Suprapubic skin (tissue), 4 donors: ENCODE data around the gene MUC5AC.

Experiments
- EP300 ChIP-seq: sonication (generic); formaldehyde crosslinking; IDR thresholded peaks from one replicate; pipeline ENCODE4 v1.6.1; 2017; ENCODE audit warnings: antibody characterized with exemption
- POLR2A ChIP-seq, 2 donors: fragments of 450-650 bp; IDR thresholded peaks; one replicate each; pipeline ENCODE4 v1.6.1; 2017; ENCODE audit warnings: antibody characterized with exemption in 2 of 2, mild to moderate bottlenecking in 2 of 2, moderate library complexity in 2 of 2
- POLR2AphosphoS5 ChIP-seq, 3 donors: sonication (generic); formaldehyde crosslinking; IDR thresholded peaks; one replicate each; pipeline ENCODE4 v1.6.1; 2017; ENCODE audit warnings: antibody characterized with exemption in 3 of 3
- TF ChIP-seq, protein P1 (sequence below), 2 donors: fragments of 200-600 bp in 1 of 2; fragments of 450-650 bp in 1 of 2; sonication (generic) in 1 of 2; IDR thresholded peaks; one replicate each; pipeline ENCODE4 v1.5.1; 2016 to 2019; ENCODE audit warnings: antibody characterized with exemption in 2 of 2, mild to moderate bottlenecking in 1 of 2, moderate library complexity in 1 of 2

DNA sequence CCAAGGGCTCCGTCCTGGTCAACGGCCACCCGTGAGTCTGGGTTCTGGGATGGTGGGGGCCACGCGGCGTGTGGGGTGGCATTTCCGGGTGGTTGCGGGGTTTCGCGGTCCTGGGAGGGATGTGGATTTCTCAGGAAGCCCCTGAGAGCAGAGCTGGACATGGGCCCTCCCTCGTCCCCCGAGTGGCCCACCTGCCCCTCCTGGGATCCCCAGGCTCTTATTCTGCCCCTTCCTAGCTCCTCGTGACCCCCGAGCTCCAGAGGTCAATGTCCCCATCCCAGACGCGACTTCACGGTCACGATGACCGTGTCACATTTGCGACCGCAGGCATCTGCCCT, 4.4 kb downstream of the MUC5AC start:
- TF ChIP-seq, protein P1, sequence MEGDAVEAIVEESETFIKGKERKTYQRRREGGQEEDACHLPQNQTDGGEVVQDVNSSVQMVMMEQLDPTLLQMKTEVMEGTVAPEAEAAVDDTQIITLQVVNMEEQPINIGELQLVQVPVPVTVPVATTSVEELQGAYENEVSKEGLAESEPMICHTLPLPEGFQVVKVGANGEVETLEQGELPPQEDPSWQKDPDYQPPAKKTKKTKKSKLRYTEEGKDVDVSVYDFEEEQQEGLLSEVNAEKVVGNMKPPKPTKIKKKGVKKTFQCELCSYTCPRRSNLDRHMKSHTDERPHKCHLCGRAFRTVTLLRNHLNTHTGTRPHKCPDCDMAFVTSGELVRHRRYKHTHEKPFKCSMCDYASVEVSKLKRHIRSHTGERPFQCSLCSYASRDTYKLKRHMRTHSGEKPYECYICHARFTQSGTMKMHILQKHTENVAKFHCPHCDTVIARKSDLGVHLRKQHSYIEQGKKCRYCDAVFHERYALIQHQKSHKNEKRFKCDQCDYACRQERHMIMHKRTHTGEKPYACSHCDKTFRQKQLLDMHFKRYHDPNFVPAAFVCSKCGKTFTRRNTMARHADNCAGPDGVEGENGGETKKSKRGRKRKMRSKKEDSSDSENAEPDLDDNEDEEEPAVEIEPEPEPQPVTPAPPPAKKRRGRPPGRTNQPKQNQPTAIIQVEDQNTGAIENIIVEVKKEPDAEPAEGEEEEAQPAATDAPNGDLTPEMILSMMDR (IDR thresholded peaks at IDR 0.05) = no peak
- TF ChIP-seq EP300 (no peak), POLR2A (IDR thresholded peaks at IDR 0.05) (no peak), POLR2AphosphoS5 (IDR thresholded peaks at IDR 0.05) (no peak)
